HG03139 (cell line): ENCODE results near the gene ZBTB16.

Experiments used
- ATAC-seq: cut with Tn5 transposase; IDR thresholded peaks from one replicate; pipeline ENCODE4 v1.9.1; 2021; ENCODE audit not compliant: unreplicated experiment

The ZBTB16 gene

DNA sequence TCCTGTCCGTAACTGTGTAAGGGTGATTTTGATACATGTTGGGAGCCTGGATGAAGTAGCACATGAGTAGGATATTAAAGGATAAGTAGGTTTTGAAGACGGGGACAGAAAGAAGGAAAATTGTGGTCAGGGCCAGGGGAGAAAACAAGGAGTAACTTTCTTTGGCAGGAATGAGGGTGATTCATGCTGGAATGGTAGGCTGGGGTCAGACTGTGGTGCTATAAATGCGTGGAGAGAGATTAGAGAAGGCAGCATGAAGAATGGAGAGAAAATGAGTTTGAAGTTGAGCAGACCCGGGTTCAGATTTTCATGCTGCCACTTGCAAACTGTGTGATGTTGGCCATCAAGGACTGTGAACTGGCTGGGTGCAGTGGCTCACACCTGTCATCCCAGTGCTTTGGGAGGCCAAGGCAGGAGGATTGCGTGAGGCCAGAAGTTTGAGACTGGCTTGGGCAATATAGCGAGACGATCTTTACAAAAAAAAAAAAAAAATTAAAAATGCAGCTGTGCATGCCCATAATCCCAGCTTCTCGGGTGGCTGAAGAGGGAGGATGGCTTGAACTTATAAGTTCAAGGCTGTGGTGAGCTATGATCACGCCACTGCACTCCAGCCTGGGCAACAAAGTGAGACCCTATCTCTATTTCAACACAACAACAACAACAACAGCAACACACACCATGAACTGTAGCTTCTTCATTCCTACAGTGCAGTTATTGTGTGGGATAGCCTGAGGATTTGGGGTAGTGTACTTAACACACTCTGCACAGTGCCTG lies 22.3 kb downstream of the ZBTB16 start:
- ATAC-seq, result no peak

DNA sequence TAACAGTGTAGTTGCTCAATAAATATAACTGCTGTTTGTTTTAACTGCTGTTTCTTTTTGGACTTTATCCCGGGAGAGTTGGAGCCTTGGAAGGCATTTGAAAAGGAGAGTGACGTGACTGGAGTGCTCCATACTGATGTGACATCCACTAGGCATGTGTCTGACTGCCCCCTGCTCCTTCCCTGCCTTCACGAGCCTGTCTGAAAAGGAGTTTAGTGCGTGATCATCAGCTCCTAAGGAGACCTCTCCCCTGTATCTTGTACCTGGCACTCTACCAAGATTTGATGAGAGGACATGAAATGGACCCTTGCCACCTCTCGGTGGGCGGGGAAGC lies 22.9 kb downstream of the ZBTB16 start:
- ATAC-seq, result no peak

DNA sequence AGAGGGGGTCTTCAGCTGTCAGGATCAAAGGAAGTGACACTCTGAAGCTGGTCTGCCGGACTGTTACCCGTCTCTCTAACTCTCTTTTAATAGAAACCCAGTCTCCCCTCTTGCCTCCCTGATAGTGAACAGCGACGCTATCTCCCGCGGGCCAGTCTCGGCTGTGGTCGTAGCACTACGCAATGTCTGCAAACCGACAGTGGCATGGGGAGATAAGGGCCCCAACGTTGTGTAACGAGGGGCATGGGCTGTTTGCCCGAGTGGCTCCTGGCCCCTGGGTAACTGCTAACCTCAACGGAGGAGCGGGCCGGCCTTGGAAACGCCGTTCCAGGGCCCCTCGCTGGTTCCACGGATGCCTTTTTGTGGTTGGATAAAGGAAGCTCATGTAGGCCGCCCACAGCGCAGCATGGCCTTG lies 23.3 kb downstream of the ZBTB16 start:
- ATAC-seq, result no peak

DNA sequence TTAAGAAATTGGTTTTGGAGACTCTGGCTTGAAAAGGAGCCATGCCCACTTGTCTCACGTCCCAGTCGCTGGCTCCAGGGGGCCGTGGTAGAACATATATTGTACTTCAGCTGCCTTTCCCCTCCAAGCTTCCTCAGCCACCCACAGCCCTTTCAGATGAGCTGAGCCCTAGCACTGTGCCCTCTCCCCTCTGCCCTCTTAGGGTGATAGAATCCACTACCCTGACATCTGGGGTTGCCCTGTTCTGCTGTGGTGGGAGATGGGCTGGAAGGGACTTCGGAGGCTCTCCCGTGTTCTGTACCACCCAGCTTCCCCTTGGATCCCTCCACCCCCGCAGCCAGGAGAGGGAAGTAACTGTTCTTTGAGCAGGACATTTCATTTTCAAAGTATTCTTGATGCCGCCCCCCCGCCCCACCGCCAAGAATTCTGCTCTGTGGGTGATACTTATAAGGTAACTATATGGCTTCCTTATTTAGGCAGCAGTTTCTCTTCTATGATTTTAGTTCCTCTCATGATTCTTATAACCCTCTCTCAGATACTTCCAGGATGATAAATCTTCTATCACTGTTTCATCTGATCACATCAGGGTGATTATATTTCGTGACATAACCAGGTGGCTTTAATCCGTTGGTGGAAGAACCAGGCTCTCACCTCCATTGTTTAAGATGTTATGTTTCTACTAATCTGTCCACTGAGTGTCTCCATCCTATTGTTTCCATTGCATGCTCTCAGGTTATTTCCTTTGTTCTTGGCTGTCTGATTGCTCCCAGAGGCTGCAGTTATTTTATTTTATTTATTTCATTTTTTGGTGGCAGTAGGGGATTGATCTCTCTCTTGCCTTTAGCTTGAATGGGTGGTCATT lies 24.1 kb downstream of the ZBTB16 start:
- no peak for ATAC-seq

DNA sequence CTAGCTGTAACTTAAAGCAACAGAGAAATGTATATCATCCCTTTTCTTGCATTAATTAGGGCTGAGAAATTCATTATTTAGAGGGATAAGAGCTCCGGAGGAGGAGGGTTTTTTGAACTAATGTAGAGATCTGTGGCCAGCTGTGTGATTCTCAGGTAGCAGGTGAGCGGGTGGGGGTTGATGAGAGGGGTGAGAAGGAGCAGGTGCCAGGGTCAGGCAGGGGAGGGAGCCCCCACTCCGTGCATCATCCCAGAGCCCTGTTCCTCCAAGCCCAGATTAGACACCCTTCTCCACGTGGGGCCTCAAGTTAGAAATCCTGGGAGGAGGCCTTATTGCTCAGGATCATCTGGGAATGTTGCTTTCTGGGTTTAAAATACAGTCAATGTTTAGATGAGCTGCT lies 24.9 kb downstream of the ZBTB16 start:
- no peak for ATAC-seq

DNA sequence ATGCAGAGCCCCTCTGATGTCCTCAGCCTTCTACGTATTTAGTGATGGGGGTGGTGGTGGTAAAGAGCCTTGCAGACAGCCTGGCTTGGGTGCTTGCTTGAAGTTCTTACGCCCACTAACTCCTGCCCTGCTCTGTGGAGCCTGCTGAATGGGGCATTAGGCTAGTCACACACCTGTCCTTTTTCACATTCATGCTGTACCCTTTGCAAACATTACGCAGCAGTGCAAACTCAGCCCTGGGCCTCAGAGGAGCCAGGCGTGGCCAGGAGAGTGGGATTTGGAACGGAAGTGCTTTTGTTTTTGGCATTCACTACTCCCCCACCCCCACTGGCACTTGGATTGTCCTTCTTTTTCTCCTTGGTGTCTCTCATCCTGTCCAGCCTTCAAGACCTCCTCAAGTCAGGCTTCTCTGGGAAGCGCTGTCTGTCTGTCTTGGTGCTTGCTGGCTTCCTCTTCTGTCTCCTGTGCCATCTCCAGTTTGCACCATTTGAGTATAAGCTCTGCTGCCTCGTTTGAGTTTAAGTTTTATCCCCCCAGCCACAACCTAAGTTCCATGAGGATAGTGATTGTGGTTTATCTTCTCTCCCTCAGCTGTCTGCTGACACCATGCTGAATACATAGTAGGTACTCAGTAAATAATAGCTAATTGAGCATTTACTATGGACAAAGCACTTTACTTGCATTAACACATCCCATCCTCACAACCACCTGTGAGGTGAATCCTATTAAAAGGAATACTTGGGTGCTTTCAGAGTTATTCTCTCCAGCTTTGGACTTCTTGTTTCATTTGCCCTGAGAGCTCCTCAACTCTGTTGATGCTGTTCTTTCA lies 26.7 kb downstream of the ZBTB16 start:
- no peak for ATAC-seq

DNA sequence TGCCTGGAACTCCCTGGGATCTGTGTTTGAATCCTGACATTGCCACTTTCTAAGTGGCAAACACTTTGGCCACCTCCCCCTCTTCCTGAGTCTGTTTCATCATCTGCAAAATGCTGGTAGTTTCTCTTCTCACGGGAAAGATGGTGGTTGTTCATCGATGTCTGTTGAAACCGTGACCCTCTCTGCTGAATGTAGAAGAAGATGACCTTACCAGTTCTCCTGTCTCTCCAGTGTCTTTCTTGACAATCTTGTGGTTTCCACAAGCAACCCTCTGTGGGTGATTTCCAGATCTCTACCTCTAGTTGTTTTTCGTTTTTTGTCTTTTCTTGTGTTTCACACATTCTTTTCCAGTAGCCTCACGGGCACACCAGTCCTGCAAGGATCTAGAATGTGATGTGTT lies 27.5 kb downstream of the ZBTB16 start:
- ATAC-seq, result no peak

DNA sequence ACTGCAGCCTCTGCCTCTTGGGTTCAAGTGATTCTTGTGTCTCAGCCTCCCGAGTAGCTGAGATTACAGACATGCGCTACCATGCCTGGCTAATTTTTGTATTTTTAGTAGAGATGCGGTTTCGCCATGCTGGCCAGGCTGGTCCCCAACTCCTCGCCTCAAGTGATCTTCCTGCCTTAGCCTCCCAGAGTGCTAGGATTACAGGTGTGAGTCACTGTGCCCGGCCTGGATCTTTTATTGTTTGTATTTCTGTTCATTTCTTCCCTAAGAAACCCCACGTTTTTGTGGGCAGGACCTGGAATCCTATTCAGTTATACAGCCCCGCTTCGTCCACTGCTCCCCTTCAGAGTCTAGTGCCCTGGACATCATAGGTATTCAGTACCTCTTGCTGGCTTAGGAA lies 28.7 kb downstream of the ZBTB16 start:
- no peak for ATAC-seq

DNA sequence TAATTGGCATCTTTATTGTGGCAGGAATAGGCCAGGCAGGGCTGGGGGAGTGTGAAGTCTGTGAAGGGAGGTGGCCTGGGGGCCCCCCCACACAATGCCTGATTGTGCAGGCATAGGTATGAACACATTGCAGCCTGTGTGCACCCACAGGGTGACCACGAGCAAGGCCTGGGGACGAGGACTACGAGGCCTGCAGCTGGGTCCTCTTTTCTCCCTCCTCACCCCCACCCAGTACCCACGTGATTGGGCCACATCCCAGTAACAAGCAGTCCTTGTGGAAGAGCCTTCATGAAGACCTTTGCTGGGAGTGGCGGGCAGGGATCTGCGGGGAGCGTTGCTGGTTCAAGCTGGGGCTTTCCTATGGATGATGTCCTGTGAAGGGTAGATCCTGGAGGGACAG lies 29.3 kb downstream of the ZBTB16 start:
- ATAC-seq, result no peak

DNA sequence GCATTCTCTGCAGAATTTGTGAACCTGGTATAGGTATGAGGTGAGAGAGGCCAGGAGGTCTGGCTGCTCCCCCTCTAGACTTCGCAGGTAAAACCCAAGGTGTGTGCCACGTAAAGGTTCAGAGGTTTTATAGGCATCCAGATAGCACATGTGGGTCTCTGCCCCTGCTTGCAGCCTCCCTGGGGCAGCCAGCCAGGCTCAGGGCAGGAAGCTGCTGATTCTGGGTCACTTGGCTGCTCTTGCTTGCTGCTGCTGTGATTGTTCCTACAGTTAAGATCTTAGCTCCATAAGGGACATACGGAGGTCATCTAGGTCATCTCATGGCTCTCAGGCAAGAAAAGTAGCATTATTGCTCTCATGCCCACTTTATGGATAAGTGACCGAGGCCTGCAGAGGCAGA lies 30.2 kb downstream of the ZBTB16 start:
- no peak for ATAC-seq

DNA sequence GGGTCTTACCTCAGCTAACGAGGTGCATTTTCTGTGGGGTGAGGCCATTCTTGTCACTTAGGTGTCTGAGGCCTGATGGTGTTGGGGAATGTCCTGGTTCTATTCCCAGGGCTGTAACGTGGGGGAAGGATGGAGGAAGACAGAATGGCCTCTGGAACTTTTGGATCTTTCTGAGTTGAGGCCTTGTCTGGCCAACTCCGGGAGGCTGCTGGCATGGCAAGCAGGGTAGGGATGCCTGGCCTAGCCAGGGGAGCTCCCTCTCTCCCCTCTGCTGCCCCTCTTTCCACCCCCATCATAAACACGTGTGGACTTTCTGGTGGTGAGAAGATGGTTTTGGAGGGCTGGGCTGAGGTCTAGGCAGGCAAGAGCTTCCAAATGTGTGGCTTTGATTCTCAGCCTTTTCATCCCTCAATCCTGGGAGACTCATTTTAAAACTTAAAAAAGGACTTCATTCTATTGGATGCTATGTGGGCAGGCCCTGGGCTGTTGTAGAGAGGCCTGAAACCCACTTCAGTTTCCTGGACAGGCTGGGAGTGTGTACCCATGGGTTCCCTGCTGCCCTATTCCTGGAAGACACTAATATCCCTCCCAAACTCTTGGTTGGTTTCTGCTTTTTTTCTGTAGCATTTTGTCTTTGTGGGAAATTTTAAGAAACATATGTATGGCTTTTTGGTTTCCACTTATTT lies 30.9 kb downstream of the ZBTB16 start:
- no peak for ATAC-seq

DNA sequence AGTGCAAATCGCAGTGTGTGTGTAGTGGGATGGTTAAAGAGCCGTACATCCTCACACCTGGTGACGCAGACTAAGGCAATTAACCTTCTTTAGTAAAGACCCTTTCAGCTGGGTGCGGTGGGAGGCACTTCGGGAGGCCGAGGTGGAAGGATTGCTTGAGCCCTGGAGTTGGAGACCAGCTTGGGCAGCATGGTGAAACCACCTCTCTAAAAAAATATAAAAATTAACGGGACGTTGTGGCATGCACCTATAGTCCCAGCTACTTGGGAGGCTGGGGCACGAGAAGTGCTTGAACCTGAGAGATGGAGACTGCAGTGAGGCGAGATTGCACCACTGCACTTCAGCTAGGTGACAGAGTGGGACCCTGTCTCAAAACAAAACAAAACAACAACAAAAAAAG lies 31.5 kb downstream of the ZBTB16 start:
- no peak for ATAC-seq

DNA sequence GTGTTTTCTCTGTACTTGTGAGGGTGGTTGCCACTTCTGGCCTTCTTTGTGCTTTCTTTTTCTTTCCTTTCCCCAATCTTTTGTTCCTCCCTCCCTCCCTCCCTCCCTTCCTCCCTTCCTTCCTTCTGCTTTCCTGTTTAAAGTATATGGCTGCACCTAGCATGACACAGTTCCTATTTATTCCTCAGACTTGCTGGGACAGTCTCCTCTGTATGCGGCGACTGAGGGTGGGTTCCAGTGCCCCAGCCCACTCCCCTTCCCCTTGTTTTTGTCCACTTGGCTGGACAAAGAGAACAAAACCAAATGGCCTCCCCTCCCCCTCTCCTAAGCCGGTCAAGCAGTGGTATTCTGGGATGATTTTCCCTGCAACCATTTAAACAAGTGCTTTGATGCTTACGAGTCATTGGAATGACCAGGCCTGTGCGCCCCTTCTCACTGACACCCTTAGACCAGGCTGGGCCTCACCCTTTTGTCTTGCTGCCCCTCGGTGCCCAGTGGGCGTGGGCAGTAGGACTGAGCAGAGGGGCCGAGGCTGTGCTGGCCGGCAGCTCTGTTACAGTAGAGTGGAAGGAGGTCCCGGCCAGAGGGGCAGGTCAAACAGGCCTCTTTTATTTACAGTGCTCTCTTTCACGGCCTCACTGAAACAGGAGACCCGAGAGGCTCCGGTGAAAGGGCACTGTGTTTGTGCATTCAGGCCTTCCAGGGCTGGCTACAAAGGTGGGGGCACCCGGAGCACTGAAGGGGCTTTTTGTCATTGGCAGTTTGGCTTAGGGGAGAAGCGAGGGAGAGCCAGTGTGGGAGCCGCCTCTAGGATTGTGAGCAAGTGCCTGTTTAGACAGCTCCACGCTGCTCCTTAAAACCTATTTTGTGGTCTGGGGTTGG lies 32.2 kb downstream of the ZBTB16 start:
- no peak for ATAC-seq

DNA sequence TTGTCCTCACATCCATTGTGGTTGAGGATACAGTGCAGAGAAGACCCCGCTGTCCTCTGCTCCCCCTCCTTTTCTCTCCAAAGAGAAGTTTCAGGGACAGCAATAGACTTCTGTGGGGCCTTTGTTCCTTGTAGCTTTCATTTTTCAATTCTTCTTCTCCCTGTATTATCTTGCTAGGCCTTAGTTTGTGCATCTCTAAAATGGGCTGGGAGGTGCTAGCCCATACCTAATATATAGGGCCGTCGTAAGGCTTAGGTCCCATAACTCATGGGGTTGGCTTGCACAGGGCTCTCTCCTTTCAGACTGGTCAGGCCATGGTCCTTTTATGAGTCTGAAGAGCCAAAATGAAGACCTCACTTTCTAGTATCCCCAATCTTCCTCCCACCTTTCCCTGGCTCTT lies 33.0 kb downstream of the ZBTB16 start:
- ATAC-seq, result no peak

DNA sequence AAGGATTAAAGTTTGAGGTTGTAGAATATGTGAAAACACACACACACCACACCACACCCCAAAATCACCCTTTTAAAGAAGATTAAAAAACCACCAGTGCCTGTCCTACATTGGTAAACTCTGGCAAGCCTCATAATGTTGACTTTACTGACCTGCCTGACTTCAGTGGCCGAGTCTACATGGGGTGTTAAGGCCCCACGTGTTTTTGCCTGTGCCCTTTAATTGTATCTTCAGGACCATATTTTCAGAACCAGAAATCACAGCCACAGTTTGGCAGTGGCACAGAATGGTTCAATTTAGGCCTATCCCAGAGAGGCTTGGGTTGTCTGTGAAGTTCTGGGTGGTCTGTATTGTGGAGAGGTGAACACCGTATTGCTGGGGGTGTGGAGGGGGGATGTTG lies 33.4 kb downstream of the ZBTB16 start:
- no peak for ATAC-seq

DNA sequence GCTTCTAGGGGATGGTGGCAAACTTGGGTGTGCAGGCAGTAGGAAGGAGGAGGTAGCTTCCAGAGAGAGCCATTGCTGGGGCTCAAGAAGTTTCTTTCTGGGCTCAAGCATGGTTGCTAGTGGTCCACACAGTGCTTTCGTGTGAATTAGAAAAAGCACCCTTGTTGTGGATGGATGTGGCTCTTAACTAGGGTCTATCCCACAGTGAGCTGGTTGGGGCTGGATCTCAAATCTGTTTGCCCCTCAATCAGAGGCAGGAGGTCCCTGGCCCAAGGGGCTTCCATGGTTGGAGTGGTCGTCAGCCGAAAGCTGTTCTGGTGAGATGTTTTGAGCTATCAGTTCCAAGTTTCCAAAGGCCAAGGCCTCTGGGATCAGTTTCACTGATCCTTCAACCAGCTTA lies 35.0 kb downstream of the ZBTB16 start:
- no peak for ATAC-seq

DNA sequence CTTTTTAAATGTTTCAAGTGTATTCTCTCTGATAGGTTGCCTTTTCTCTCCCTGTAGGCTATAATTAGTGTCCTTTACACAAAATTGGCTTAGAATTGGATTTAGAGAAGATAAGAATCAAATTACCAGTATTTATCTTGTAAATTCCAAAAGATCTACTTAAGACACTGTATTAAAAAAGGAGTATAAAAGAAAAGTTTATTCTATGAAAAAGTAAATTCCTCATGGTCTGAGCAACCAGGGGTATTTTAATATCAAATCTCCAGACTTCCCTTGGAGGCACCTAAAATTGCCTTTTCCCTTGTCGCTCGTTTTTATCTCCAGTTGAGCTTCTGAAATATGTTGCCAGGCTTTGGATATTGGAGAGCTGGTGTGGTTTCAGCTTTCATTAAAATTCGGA lies 36.4 kb downstream of the ZBTB16 start:
- no peak for ATAC-seq

DNA sequence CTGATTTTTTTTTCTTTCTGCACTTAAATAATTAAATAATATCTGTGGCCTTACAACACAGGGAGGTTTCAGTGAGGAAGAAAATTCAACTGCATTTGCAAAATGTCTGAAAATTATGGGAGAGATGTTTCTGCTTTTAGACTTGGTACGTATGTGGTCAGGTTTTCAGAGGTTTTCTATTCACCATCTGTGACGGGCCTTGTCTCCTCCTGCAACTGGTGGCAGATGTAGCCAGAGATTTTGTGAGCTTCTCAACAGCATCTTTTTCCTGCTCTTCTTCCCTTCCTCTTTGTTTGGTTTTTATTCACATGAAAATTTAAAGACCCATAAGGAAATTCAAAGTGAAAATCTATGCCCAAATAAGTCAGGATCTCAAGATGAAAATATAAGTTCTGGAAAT lies 38.3 kb downstream of the ZBTB16 start:
- ATAC-seq, result no peak

DNA sequence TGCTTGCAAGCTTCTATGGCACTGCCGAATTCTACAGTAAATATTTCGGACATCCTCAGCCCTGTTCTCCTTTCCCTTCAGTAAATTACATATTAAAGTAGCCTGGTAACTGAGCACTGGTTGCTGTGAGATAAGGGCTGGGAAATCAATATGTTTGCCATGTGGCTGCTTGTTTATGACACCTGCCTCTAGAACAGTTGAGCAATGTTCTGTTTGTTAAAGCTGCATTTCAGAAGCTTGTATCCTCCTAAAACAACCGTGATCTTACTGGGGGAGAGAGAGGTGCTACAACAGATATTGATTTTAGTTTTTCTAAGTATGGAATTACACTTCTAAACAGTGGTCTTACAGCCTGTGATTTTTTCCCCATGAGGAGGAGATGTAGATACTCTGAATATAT lies 39.4 kb downstream of the ZBTB16 start:
- ATAC-seq, result no peak
